Immature natural killer cell (primary cell): ENCODE results near the gene ADK. TPM values are rescaled to one million over a fixed set of nuclear protein-coding genes. Genes with fewer than 3 reads are reported as not detected.
"Not testable (repeated sequence)": the region's sequence is repeated elsewhere in the genome, so short reads cannot be mapped to it uniquely, and the experiment has no call there.

Experiments
- DNase-seq, 3 donors: peaks; one replicate each; pipeline ENCODE4 v3.0.0; 2022; ENCODE audit warnings: mixed read lengths in 1 of 3
- H3K27ac Mint-ChIP-seq, 6 donors: one replicate each; pipeline ENCODE4 v1.8.0; 2020; ENCODE audit warnings: mixed read lengths in 6 of 6, mild to moderate bottlenecking in 5 of 6, inconsistent platforms in 4 of 6, moderate library complexity in 3 of 6
- H3K27me3 Mint-ChIP-seq, 3 donors: one replicate each; pipeline ENCODE4 v1.8.0; 2020 to 2021; ENCODE audit warnings: low read depth in 3 of 3, mild to moderate bottlenecking in 3 of 3, mixed read lengths in 3 of 3, moderate library complexity in 3 of 3, inconsistent platforms in 1 of 3
- H3K36me3 Mint-ChIP-seq, 3 donors: one replicate each; pipeline ENCODE4 v1.8.0; 2020; ENCODE audit warnings: mixed read lengths in 3 of 3, inconsistent platforms in 2 of 3, mild to moderate bottlenecking in 2 of 3
- H3K4me1 Mint-ChIP-seq, 2 donors: one replicate each; pipeline ENCODE4 v1.8.0; 2020; ENCODE audit warnings: inconsistent platforms in 2 of 2, mild to moderate bottlenecking in 2 of 2, mixed read lengths in 2 of 2, moderate library complexity in 1 of 2
- H3K4me3 Mint-ChIP-seq, 5 donors: one replicate each; pipeline ENCODE4 v1.8.0; 2020; ENCODE audit warnings: mild to moderate bottlenecking in 5 of 5, mixed read lengths in 5 of 5, inconsistent platforms in 3 of 5, moderate library complexity in 3 of 5
- H3K9me3 Mint-ChIP-seq, 6 donors: one replicate each; pipeline ENCODE4 v1.8.0; 2020; ENCODE audit warnings: mild to moderate bottlenecking in 6 of 6, mixed read lengths in 6 of 6, inconsistent platforms in 4 of 6, moderate library complexity in 3 of 6
- polyA plus RNA-seq, 3 donors: library from polyadenylated mRNA; unstranded; fragments of 300-500 nt; fragmentation: Illumina TruSeq; gene quantifications; one replicate each; pipeline ENCODE4 v1.2.3, GENCODE V29; 2021

Gene ADK
- polyA plus RNA-seq, 3 donors from 2014 or later, result 26.9 to 36.7 (median 28.4) TPM

DNA sequence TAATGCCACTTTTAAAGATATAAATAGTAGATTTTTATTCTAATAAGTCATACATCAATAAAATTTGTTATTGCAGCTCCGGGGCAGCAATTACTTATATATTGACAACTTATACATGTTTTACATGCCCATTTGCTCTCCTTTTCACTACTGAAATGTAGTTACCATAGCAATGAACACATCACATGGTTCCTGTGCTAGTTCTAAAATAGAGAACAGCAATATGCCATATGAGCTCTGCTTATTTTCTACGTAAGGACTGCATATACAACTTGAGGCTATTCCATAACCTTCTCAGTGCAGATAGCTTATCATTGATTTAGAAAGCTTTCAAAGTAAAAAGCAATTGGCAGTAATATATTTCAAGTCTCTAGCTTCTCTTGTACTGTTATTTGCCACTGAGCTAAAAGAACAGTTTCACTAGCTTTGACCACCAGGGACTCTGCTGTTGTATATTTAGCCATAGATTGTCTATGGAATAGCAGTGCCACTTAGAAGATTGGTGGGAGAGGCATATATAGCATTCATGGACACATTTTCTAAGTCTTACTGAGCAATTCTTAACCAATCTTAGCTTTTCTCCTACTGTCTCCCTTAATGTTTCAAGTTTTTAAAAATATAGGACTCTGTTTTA is 405.2 kb downstream of the ADK start:
- Mint-ChIP-seq H3K4me3 (no peak overlapping the region), H3K4me1 (no peaks in the 10 kb centered on the region), H3K9me3 (no peaks in the 10 kb centered on the region), H3K27me3 (peaks cover 0 to 2% (median 2%) of the 10 kb centered on the region in 3 donors), H3K36me3 (peaks cover 0 to 12% (median 7%) of the 10 kb centered on the region in 3 donors), H3K27ac (no peak overlapping the region)
- no peak for DNase-seq

DNA sequence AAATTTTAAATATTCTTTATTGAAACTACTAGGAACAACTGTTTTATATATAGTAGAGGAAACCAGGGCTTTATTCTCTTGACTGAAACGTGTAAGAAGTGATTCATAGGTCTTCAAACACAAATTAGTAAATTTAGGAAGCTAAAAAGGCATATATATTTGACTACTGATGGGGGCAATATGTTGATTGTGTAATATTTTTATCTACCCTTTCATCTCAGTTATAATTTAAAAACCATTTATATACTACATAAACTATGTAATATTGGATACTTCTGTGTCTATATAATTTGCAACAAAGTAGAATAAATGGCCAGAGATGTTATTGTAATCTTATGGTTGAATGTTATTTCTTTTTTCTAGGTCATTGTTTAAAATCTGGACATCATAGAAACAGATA is 406.1 kb downstream of the ADK start:
- H3K4me3 Mint-ChIP-seq, result no peak overlapping the region
- DNase-seq, result no peak
- no peaks in the 10 kb centered on the region for H3K9me3 Mint-ChIP-seq

DNA sequence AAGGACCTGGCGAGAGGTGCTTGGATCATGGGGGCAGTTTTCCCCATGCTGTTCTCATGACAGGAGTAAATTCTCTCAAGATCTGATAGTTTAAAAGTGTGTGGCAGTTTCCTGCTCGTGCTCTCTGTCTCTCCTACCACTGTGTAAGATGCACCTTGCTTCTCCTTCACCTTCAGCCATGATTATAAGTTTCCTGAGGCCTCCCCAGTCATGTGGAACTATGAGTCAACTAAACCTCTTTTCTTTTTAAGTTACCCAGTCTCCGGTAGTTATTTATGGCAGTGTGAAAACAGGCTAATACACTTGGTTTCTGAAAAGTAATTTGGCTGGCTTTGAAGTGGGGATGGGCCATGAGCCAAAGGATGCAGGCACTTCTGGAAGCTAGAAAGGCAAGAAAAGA is 407.4 kb downstream of the ADK start:
- no peaks in the 10 kb centered on the region for H3K4me1 Mint-ChIP-seq
- H3K9me3 Mint-ChIP-seq, result no peaks in the 10 kb centered on the region
- peaks cover 0 to 10% (median 7%) of the 10 kb centered on the region in 3 donors for H3K36me3 Mint-ChIP-seq
- H3K4me3 Mint-ChIP-seq, result no peak overlapping the region
- peak overlapping the region in 1 of 6 donors; percentile 15 for H3K27ac Mint-ChIP-seq
- peaks cover 0 to 2% (median 0%) of the 10 kb centered on the region in 3 donors for H3K27me3 Mint-ChIP-seq
- DNase-seq, result no peak

More for the DNA sequence above, 406.1 kb downstream of the ADK start:
- Mint-ChIP-seq H3K27me3 (peaks cover 0 to 2% (median 2%) of the 10 kb centered on the region in 3 donors), H3K27ac (no peak overlapping the region), H3K36me3 (peaks cover 0 to 12% (median 7%) of the 10 kb centered on the region in 3 donors), H3K4me1 (no peaks in the 10 kb centered on the region)

DNA sequence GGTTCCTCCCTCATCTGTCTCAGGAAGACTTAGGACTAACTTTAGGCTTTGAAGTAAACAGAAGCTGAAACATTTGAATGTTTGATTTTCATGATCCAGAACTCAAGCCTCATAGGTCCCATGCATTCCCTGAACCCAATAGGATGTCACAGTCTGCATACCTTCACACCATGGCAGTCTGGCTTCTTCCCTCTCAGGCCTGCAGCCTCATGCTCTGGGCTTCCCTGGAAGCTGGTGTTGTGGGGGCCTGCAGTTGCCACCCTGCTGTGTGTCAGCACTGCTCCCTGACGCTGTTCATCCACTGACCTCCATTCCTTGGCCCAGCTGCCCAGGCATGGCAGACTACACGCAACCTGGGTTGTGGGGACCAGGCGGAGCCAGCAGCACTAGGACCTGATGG is 407.9 kb downstream of the ADK start:
- H3K9me3 Mint-ChIP-seq, result no peaks in the 10 kb centered on the region
- H3K4me1 Mint-ChIP-seq, result no peaks in the 10 kb centered on the region
- no peak overlapping the region for H3K4me3 Mint-ChIP-seq
- H3K27ac Mint-ChIP-seq, result no peak overlapping the region
- peaks cover 0 to 2% (median 0%) of the 10 kb centered on the region in 3 donors for H3K27me3 Mint-ChIP-seq
- H3K36me3 Mint-ChIP-seq, result peaks cover 0 to 9% (median 7%) of the 10 kb centered on the region in 3 donors
- no peak for DNase-seq

DNA sequence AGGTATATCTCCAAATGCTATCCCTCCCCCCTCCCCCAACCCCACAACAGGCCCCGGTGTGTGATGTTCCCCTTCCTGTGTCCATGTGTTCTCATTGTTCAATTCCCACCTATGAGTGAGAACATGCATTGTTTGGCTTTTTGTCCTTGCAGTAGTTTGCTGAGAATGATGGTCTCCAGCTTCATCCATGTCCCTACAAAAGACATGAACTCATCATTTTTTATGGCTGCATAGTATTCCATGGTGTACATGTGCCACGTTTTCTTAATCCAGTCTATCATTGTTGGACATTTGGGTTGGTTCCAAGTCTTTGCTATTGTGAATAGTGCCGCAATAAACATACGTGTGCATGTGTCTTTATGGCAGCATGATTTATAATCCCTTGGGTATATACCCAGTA is 417.9 kb downstream of the ADK start:
- H3K27ac Mint-ChIP-seq, H3K27me3 Mint-ChIP-seq, H3K4me3 Mint-ChIP-seq, DNase-seq, H3K4me1 Mint-ChIP-seq, H3K9me3 Mint-ChIP-seq: not testable (repeated sequence)
- peaks cover 0 to 11% (median 0%) of the 10 kb centered on the region in 3 donors for H3K36me3 Mint-ChIP-seq

DNA sequence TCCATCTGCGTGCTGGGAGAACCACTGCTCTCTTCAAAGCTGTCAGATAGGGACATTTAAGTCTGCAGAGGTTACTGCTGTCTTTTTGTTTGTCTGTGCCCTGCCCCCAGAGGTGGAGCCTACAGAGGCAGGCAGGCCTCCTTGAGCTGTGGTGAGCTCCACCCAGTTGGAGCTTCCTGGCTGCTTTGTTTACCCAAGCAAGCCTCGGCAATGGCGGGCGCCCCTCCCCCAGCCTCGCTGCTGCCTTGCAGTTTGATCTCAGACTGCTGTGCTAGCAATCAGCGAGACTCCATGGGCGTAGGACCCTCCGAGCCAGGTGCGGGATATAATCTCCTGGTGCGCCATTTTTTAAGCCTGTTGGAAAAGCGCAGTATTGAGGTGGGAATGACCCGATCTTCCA is 422.5 kb downstream of the ADK start:
- DNase-seq, H3K27ac Mint-ChIP-seq, H3K9me3 Mint-ChIP-seq, H3K4me1 Mint-ChIP-seq, H3K4me3 Mint-ChIP-seq, H3K36me3 Mint-ChIP-seq, H3K27me3 Mint-ChIP-seq: not testable (repeated sequence)

DNA sequence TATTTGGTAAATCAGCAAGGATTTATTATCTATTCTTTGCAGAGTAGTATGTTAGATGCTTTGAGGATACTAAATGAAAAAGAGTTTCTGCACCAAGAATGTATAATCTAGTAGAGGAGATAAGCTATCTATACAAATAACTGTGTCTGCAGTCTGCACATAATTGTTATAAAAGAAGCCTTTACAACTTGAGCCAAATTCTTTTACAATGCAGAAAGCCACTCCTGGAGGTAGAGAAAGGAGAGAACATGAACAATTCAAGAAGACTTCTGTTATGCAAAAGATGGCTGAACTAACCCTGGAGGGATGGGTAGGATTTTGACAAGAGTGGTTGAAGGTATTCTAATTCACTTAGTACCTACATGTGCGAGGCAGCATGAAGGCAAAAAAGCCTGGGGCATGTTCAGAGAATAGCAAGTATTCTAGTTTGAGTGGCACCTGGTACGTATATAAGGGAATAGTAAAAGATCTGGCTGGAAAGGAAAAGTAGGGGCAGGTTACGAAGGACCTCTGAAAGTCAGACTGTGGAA is 424.2 kb downstream of the ADK start:
- Mint-ChIP-seq H3K9me3 (no peaks in the 10 kb centered on the region), H3K27ac (no peak overlapping the region), H3K36me3 (peaks cover 0 to 7% (median 0%) of the 10 kb centered on the region in 3 donors), H3K4me3 (no peak overlapping the region), H3K27me3 (peaks cover 0 to 1% (median 0%) of the 10 kb centered on the region in 3 donors), H3K4me1 (no peaks in the 10 kb centered on the region)
- no peak for DNase-seq

DNA sequence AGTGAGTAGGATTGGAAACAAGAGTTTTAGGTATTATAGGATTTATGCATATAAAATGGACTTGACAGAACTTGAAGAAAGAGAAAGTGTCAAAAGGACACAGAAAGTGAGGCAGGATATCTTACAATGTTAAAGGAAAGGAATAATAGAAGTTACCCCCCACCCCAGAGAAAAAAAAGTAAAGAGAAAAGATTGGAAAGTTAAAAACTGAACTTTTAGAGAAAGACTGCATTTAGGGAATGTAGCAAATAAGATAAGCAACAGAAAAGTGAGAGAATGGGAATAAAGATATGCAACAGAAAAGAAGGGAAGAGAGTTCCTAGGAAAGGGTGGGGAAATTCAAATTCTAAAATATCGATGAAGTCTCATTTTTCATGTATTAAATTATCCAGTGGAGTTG is 424.9 kb downstream of the ADK start:
- peaks cover 0 to 10% (median 5%) of the 10 kb centered on the region in 3 donors for H3K36me3 Mint-ChIP-seq
- no peak overlapping the region for H3K27ac Mint-ChIP-seq
- no peak for DNase-seq
- peaks cover 0 to 1% (median 1%) of the 10 kb centered on the region in 3 donors for H3K27me3 Mint-ChIP-seq
- H3K9me3 Mint-ChIP-seq, result peaks cover 0 to 2% (median 0%) of the 10 kb centered on the region in 6 donors
- no peaks in the 10 kb centered on the region for H3K4me1 Mint-ChIP-seq
- no peak overlapping the region for H3K4me3 Mint-ChIP-seq

DNA sequence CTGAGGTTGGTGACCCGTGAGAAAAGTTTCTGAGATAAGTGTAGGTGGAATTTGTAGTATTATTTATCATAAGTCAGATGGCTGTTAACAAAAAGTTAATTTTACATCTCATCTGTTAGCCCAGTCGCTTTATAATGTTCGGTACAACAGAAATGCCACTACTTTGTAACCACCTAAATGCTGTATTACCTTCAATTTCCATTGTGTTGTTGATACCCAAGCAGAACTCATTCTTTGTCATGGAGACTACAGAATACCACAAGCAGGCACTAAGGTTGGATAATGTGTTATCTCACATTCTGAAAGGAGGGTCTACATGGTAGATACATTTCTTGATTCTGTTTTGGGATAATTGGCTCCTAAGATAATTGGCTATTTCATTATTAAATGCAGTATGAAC is 425.6 kb downstream of the ADK start:
- peaks cover 0 to 10% (median 6%) of the 10 kb centered on the region in 3 donors for H3K36me3 Mint-ChIP-seq
- H3K27me3 Mint-ChIP-seq, result peaks cover 0 to 1% (median 1%) of the 10 kb centered on the region in 3 donors
- no peak for DNase-seq
- H3K4me1 Mint-ChIP-seq, result no peaks in the 10 kb centered on the region
- H3K27ac Mint-ChIP-seq, result no peak overlapping the region
- H3K9me3 Mint-ChIP-seq, result peaks cover 0 to 2% (median 0%) of the 10 kb centered on the region in 6 donors
- H3K4me3 Mint-ChIP-seq, result no peak overlapping the region

DNA sequence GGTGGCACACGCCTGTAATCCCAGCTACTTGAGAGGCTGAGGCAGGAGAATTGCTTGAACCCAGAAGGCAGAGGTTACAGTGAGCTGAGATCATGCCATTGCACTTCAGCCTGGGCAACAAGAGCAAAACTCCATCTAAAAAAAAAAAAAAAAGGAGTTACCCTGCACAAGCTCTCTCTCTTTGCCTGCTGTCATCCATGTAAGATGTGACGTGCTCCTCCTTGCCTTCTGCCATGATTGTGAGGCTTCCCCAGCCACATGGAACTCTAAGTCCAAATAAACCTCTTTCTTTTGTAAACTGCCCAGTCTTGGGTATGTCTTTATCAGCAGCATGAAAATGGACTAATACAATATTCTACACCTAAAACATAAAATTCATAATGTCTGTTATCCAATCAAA is 429.4 kb downstream of the ADK start:
- H3K4me3 Mint-ChIP-seq, H3K9me3 Mint-ChIP-seq, DNase-seq, H3K27me3 Mint-ChIP-seq: not testable (repeated sequence)
- H3K27ac Mint-ChIP-seq, result peak overlapping the region in 1 of 6 donors; percentile 36
- H3K4me1 Mint-ChIP-seq, result peaks cover 6 to 10% of the 10 kb centered on the region in 2 donors
- H3K36me3 Mint-ChIP-seq, result peaks cover 0 to 11% (median 3%) of the 10 kb centered on the region in 3 donors

DNA sequence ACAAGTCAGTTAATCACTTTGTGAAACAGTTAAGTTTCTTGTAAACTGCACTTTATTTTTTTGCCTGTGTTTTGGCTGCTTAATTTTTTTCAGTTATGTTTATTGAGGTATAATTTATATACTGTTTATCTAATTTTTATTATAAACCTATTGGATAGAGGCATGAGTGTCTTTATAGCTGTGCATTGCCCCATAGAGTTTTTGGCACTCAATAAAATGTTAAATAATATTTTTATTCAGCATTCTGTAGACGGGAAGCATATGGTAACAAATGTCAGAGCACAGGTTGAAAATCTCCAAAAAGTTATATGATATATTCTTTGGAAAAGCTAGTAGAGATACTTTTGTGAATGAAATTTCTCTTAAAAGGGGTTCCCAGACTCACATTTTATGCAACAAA is 431.5 kb downstream of the ADK start:
- Mint-ChIP-seq H3K9me3 (peaks cover 0 to 2% (median 0%) of the 10 kb centered on the region in 6 donors), H3K4me1 (peaks cover 25 to 32% of the 10 kb centered on the region in 2 donors), H3K36me3 (peaks cover 0 to 11% (median 3%) of the 10 kb centered on the region in 3 donors), H3K27me3 (peaks cover 0 to 1% (median 0%) of the 10 kb centered on the region in 3 donors), H3K4me3 (no peak overlapping the region), H3K27ac (no peak overlapping the region)
- DNase-seq, result no peak

DNA sequence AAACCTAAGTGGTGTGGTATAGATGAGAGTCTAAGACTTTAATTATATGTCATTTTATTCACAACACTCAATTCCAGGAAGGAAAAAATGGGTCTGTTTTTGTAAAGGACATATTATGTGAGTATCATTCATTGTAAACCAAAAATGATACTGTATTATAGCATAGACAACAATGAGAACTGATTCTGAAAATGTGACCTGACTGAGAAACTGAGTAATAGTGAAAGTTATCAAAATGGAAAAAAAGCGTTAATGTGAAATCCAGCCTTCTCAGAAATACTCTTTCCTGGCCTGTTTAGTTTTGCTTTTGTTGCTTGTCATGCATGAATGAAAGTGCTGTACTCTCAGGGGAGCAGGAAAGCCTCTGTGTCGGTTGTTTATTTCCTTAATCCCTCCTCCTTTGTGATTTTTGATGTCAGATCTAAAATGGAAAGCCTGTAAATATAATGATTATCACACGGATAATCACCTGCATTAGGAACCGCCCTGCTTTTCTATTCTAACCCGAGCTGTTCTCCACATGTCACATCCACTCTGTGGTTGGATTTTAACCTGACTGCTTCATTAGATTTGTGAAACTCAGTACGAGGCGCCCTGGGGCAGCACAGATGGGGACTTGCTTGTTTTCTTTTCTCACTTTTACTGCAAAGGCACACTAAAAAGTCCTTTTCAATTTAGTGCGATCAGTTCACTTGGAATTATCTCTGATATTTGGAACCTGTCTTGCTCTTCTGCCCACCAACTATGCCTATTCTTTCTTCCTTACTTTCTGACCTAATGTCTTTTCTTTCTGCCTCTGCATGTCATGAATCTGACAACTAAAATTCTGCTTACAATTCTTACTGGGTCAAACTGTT is 434.4 kb downstream of the ADK start:
- Mint-ChIP-seq H3K9me3 (peaks cover 0 to 2% (median 0%) of the 10 kb centered on the region in 6 donors), H3K4me1 (peaks cover 26 to 41% of the 10 kb centered on the region in 2 donors), H3K27ac (peak overlapping the region; percentile 86 to 94 (median 88)), H3K27me3 (peaks cover 0 to under 1% (median 0%) of the 10 kb centered on the region in 3 donors), H3K4me3 (peak overlapping the region; percentile 59 to 88 (median 69)), H3K36me3 (peaks cover 0 to 10% (median 3%) of the 10 kb centered on the region in 3 donors)
- DNase-seq, result peak; percentile 16 to 18 (median 17)

DNA sequence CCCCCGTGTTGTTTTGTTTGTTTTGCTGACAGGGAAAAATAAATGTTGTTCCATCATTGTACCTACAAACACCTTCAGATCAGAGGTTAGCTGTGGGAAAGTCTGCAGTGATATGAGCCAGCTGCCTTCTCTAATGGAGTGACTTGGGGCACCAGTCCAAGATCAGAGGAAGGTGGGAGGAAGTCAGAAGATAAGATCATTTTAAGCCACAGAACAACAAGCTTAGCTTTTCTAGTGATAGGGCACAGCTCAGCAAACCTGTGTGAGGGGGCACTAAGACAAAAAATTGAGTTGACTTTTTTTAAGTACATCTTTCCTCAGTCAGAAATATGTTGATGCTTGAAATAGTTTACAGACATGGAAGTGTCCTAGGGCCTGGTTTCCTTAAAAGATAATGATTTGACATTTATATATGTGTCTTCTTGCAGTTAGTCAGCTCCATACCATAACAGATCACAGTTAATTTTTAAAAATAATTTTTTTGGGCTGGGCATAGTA is 435.1 kb downstream of the ADK start:
- Mint-ChIP-seq H3K4me1 (peaks cover 26 to 41% of the 10 kb centered on the region in 2 donors), H3K4me3 (peak overlapping the region; percentile 59 to 88 (median 69)), H3K36me3 (peaks cover 0 to 5% (median 0%) of the 10 kb centered on the region in 3 donors), H3K27me3 (no peaks in the 10 kb centered on the region), H3K27ac (peak overlapping the region; percentile 86 to 94 (median 88)), H3K9me3 (no peaks in the 10 kb centered on the region)
- DNase-seq, result peak; percentile 10 to 36 (median 26)
